Activated T-helper 1 cell treated with Interleukin-2 at 50 U/mL for 16 hours (primary cell): Measurements from ENCODE around the gene EPS15.
"Not testable (repeated sequence)": the region's sequence is repeated elsewhere in the genome, so short reads cannot be mapped to it uniquely, and the experiment has no call there.

ENCODE experiments used
- DNase-seq: peaks from one replicate; pipeline ENCODE4 v3.0.0-alpha.2; 2020; ENCODE audit warnings: low read depth

EPS15 gene

GRCh38 chr1:51519048-51519864 is at the start of gene EPS15:
EPS15 (minus strand) TSS chr1:51519266; CDS start chr1:51519231, 35 bp downstream.
- DNase-seq = peak; percentile 81

GRCh38 chr1:51568231-51568935 is 49.3 kb upstream of the EPS15 start:
- no peak for DNase-seq

GRCh38 chr1:51567653-51568052 is 48.6 kb upstream of the EPS15 start:
- no peak for DNase-seq

- no peak for DNase-seq
Observed at GRCh38 chr1:51566260-51566659, 47.2 kb upstream of the EPS15 start.

- no peak for DNase-seq
Observed at GRCh38 chr1:51565009-51565408, 45.9 kb upstream of the EPS15 start.

GRCh38 chr1:51564124-51564523 is 45.1 kb upstream of the EPS15 start:
- DNase-seq = no peak

- no peak for DNase-seq
Observed at GRCh38 chr1:51561702-51562101, 42.6 kb upstream of the EPS15 start.

- DNase-seq = not testable (repeated sequence)
Observed at GRCh38 chr1:51560895-51561294, 41.8 kb upstream of the EPS15 start.

GRCh38 chr1:51560034-51560433 is 41.0 kb upstream of the EPS15 start:
- DNase-seq = no peak

- DNase-seq = no peak
Observed at GRCh38 chr1:51559501-51559900, 40.4 kb upstream of the EPS15 start.

- DNase-seq = no peak
Observed at GRCh38 chr1:51559064-51559500, 40.0 kb upstream of the EPS15 start.

GRCh38 chr1:51558375-51558924 is 39.4 kb upstream of the EPS15 start:
- DNase-seq = no peak

- no peak for DNase-seq
Observed at GRCh38 chr1:51557168-51557567, 38.1 kb upstream of the EPS15 start.

GRCh38 chr1:51555866-51556619 is 37.0 kb upstream of the EPS15 start:
- no peak for DNase-seq

GRCh38 chr1:51553911-51554310 is 34.8 kb upstream of the EPS15 start:
- no peak for DNase-seq

GRCh38 chr1:51552929-51553807 is 34.1 kb upstream of the EPS15 start:
- no peak for DNase-seq

- no peak for DNase-seq
Observed at GRCh38 chr1:51551848-51552296, 32.8 kb upstream of the EPS15 start.

GRCh38 chr1:51551081-51551480 is 32.0 kb upstream of the EPS15 start:
- DNase-seq = no peak

- DNase-seq = no peak
Observed at GRCh38 chr1:51549901-51550300, 30.8 kb upstream of the EPS15 start.

GRCh38 chr1:51549016-51549619 is 30.1 kb upstream of the EPS15 start:
- DNase-seq = no peak

- no peak for DNase-seq
Observed at GRCh38 chr1:51543858-51544257, 24.8 kb upstream of the EPS15 start.
